ENCODE measurements around the gene SCAF8. TPM values are rescaled to one million over a fixed set of nuclear protein-coding genes. Genes with fewer than 3 reads are reported as not detected.

SCAF8 gene
- total RNA-seq, 1 experiment from 2014 or later, result 49.5 TPM

DNA sequence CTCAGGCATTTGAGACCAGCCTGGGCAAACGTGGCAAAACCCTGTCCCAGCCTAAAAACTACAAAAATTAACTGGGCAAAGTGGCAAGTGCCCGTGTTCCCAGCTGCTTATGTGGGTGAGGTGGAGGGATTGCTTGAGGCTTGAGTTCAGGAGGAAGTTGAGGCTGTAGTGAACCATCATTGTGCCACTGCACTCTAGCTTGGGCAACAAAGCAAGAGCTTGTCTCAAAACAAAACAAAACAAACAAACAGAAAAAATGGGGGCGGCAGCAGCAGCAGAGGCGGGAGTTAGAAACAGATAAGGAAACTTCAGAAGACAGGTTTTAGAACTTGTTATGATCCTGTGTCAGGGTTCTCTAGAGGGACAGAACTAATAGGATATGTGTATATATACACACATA, 49.0 kb downstream of the SCAF8 start:
- no peak for DNase-seq (ENCODE audit: low spot score)
- no peaks in the 10 kb centered on the region for H3K4me1 ChIP-seq (ENCODE audit: insufficient read depth, low read length, poor library complexity, severe bottlenecking)
- no peak overlapping the region for H3K27ac ChIP-seq (ENCODE audit: low read depth, low read length, poor library complexity, severe bottlenecking)
- no peaks in the 10 kb centered on the region for H3K9me3 ChIP-seq (ENCODE audit: low read depth, low read length, poor library complexity, severe bottlenecking)
- H3K36me3 ChIP-seq (ENCODE audit: insufficient read depth, low read length, poor library complexity, severe bottlenecking), result peaks cover 12% of the 10 kb centered on the region
- intact Hi-C loops (cut with micrococcal nuclease; ENCODE audit: unreplicated experiment), result no loop called here
- TF ChIP-seq, protein P1, sequence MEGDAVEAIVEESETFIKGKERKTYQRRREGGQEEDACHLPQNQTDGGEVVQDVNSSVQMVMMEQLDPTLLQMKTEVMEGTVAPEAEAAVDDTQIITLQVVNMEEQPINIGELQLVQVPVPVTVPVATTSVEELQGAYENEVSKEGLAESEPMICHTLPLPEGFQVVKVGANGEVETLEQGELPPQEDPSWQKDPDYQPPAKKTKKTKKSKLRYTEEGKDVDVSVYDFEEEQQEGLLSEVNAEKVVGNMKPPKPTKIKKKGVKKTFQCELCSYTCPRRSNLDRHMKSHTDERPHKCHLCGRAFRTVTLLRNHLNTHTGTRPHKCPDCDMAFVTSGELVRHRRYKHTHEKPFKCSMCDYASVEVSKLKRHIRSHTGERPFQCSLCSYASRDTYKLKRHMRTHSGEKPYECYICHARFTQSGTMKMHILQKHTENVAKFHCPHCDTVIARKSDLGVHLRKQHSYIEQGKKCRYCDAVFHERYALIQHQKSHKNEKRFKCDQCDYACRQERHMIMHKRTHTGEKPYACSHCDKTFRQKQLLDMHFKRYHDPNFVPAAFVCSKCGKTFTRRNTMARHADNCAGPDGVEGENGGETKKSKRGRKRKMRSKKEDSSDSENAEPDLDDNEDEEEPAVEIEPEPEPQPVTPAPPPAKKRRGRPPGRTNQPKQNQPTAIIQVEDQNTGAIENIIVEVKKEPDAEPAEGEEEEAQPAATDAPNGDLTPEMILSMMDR (conservative IDR thresholded peaks at IDR 0.05; ENCODE audit: low read depth, low read length), result no peak
- no peak for TF ChIP-seq EZH2 (IDR thresholded peaks at IDR 0.05; ENCODE audit: borderline replicate concordance, low read depth, low read length, poor library complexity, severe bottlenecking)
- BruUV-seq (replicated peaks), result no TSS peak
- CTCF ChIA-PET, result no interaction called here
- H3K27me3 ChIP-seq (replicated peaks; ENCODE audit: insufficient read depth, low read depth, low read length, poor library complexity), result no peaks in the 10 kb centered on the region
- POLR2A ChIA-PET (ENCODE audit: low non-redundant PET), result interaction anchor here (0.6 kb wide), 1 partner anchor 37 kb away, joined by 3 read pairs; no protein-coding TSS in a partner anchor
- H3K4me3 ChIP-seq (ENCODE audit: low read depth, low read length, poor library complexity, severe bottlenecking), result no peak overlapping the region

DNA sequence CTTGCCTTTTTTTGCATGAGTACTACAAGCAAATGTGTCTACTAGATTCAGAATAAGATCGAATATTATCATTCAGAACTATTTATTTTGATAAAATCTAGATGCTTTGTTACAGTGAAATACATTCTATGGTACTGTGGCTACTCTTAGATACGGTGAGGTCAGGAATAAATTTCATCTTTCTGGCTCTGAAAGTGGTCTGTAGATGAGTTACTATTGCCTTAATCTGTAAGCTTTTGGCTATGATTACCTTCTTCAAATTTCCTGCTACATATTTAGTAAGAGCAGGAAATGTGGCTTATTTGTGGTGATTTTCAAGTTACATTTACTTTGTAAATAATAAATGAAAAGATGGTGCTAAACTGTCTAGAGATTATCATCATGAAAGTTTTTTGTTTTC, 50.0 kb downstream of the SCAF8 start:
- BruUV-seq (replicated peaks), result no TSS peak
- H3K9me3 ChIP-seq (ENCODE audit: low read depth, low read length, poor library complexity, severe bottlenecking), result no peaks in the 10 kb centered on the region
- no peak overlapping the region for H3K4me3 ChIP-seq (ENCODE audit: low read depth, low read length, poor library complexity, severe bottlenecking)
- CTCF ChIA-PET, result no interaction called here
- TF ChIP-seq, protein P1 (conservative IDR thresholded peaks at IDR 0.05; ENCODE audit: low read depth, low read length), result no peak
- no peak for TF ChIP-seq EZH2 (IDR thresholded peaks at IDR 0.05; ENCODE audit: borderline replicate concordance, low read depth, low read length, poor library complexity, severe bottlenecking)
- H3K36me3 ChIP-seq (ENCODE audit: insufficient read depth, low read length, poor library complexity, severe bottlenecking), result peaks cover 19% of the 10 kb centered on the region
- no peaks in the 10 kb centered on the region for H3K4me1 ChIP-seq (ENCODE audit: insufficient read depth, low read length, poor library complexity, severe bottlenecking)
- POLR2A ChIA-PET (ENCODE audit: low non-redundant PET), result no interaction called here
- intact Hi-C loops (cut with micrococcal nuclease; ENCODE audit: unreplicated experiment), result no loop called here
- no peaks in the 10 kb centered on the region for H3K27me3 ChIP-seq (replicated peaks; ENCODE audit: insufficient read depth, low read depth, low read length, poor library complexity)
- no peak overlapping the region for H3K27ac ChIP-seq (ENCODE audit: low read depth, low read length, poor library complexity, severe bottlenecking)
- no peak for DNase-seq (ENCODE audit: low spot score)

DNA sequence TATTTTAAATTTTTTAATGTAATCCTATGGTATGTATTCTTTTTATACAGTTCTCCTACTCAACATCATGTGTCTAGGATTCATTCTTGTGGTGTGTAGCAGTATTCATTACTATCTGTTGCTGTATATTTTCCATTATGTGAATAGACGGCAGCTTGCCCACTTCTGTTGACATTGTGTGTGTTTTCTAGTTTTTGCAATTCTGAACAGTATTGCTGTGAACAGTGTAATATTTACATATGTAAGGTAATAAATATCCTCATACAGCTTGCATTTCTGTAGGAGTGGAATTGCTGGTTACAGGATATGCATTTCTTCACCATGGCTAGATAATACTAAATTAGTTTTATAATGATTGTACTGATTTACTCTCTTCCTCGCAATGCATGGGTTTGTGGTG, 51.9 kb downstream of the SCAF8 start:
- Histone ChIP-seq H3K27me3 (replicated peaks; ENCODE audit: insufficient read depth, low read depth, low read length, poor library complexity) (no peaks in the 10 kb centered on the region), H3K9me3 (ENCODE audit: low read depth, low read length, poor library complexity, severe bottlenecking) (no peaks in the 10 kb centered on the region), H3K36me3 (ENCODE audit: insufficient read depth, low read length, poor library complexity, severe bottlenecking) (peaks cover 16% of the 10 kb centered on the region), H3K4me3 (ENCODE audit: low read depth, low read length, poor library complexity, severe bottlenecking) (no peak overlapping the region), H3K4me1 (ENCODE audit: insufficient read depth, low read length, poor library complexity, severe bottlenecking) (no peaks in the 10 kb centered on the region), H3K27ac (ENCODE audit: low read depth, low read length, poor library complexity, severe bottlenecking) (no peak overlapping the region)
- BruUV-seq (replicated peaks), result no TSS peak
- no peak for DNase-seq (ENCODE audit: low spot score)
- CTCF ChIA-PET, result no interaction called here
- intact Hi-C loops (cut with micrococcal nuclease; ENCODE audit: unreplicated experiment), result no loop called here
- no peak for TF ChIP-seq EZH2 (IDR thresholded peaks at IDR 0.05; ENCODE audit: borderline replicate concordance, low read depth, low read length, poor library complexity, severe bottlenecking)
- TF ChIP-seq, protein P1 (conservative IDR thresholded peaks at IDR 0.05; ENCODE audit: low read depth, low read length), result no peak
- POLR2A ChIA-PET (ENCODE audit: low non-redundant PET), result no interaction called here

All from A673 (cell line).